GM20000 (cell line): ENCODE measurements around the gene CLN6.
A peak's percentile ranks its signal among the peaks of the same experiment; 100 is the strongest.
"Not testable (repeated sequence)": the region's sequence is repeated elsewhere in the genome, so short reads cannot be mapped to it uniquely, and the experiment has no call there.

ENCODE experiments used
- DNase-seq: peaks from one replicate; pipeline ENCODE4 v3.0.0; 2012; ENCODE audit warnings: low spot score
- TF ChIP-seq, protein P1 (sequence below): IDR thresholded peaks from 2 replicates; pipeline ENCODE4 v1.5.1; 2012; ENCODE audit warnings: mild to moderate bottlenecking, control low read depth; ENCODE audit errors: extremely low read depth, missing control alignments

The CLN6 gene

DNA sequence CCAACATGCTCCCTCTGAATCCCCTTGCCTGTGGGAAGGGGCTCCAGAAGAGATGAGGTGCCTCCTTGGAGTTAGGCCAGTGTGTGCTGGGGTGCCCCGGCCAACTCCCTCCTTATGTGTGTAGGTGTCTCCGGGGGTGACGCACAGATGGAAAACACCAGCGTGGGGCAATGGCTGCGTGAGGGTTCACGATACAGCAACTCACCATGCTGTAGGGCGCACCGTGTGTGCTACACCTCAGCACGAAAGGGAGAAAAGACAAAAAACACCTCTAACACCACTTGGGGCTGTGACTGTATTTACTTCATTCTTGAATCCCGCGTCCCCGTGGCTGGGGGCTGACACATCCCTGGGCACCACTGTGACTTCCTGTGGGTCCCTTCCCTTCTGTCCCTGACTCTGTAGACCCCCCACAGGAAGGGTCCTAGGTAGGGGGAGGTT is 22.8 kb downstream of the CLN6 start:
- TF ChIP-seq, protein P1, sequence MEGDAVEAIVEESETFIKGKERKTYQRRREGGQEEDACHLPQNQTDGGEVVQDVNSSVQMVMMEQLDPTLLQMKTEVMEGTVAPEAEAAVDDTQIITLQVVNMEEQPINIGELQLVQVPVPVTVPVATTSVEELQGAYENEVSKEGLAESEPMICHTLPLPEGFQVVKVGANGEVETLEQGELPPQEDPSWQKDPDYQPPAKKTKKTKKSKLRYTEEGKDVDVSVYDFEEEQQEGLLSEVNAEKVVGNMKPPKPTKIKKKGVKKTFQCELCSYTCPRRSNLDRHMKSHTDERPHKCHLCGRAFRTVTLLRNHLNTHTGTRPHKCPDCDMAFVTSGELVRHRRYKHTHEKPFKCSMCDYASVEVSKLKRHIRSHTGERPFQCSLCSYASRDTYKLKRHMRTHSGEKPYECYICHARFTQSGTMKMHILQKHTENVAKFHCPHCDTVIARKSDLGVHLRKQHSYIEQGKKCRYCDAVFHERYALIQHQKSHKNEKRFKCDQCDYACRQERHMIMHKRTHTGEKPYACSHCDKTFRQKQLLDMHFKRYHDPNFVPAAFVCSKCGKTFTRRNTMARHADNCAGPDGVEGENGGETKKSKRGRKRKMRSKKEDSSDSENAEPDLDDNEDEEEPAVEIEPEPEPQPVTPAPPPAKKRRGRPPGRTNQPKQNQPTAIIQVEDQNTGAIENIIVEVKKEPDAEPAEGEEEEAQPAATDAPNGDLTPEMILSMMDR, result no peak
- DNase-seq, result no peak

DNA sequence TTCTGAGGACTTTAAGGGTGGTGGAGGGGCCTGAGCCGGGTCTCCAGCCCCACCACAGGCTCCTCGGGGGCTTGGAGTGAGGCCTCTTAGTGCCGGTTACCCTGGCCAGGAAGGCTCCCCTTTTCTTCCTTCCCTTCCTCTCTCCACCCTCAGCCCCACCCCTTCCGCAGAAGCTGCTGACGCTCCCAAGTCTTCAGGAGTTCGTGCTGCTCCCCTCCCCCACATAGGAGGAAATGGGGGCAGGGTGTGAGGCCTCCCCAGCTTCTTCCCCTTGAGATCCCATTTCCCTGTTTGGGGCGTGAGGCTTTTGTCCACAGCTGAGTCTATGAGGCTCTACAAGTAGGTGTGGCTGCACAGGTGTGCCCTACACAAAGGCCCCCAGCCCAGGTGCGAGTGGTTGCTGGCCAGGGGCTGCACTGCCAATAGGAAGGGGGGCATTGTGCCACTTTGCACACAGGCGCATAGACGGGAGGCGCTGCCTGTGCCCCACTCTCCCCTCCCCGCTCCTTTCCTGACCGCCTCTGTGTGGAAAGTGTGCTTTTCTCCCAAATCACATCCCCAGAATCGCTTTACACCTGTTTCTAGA is 23.5 kb downstream of the CLN6 start:
- no peak for DNase-seq
- TF ChIP-seq, protein P1, result no peak

DNA sequence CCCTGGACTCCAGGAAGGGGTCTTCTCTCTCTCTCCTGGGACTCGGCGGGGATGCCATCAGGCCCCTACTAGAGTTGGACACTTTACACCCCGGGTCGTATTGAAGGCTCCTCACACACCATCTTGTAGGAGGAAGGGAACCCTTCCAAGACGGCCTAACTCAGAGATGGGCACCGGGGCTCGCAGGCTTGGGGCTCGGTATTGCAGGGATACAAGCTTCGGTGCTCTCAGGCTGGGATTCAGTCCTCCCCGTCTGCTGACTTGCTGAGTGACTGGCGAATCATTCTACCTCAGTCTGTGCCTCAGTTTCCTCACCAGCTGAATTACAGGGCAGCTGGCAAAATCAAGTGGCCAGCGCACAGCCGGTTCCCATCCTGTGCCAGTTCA is 24.0 kb downstream of the CLN6 start:
- no peak for DNase-seq
- TF ChIP-seq, protein P1, result no peak

DNA sequence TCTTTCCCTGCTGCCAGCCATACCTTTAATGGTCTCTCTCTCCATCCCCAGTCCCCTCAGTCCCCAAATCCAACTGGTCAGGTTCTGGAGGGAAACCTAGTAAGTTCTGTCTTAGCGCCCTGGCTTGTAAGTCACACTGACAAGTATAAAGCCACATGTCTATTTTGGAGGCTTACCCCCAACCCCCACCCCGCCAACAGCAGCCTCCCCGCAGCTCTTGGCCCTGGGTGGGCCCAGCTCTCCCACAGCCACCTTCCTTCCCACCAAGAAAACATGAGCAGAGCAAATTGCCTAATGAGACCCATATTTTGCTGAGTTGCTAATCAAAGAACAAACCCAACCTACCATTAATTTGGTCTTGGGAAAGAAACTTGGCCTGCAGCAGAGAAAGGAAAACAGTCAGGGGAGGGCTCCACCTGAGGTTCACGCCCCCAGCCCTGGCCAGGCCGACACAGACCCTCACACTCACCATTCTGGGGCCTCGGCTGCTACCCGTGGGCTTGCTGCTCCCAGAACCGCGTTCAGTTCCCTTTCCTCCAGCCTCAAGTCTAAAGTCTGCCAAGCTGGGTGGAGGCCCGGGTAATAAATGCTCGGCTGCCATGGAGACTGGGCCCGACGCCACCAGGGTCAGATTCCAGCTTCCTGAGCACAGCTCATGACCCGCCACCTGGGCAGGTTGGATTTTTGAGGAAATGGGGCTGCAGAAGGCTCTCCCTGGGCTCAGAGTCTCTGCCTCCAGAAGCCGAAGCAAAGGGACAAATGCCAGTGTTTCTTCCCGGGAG is 24.6 kb downstream of the CLN6 start, which contains the start of gene CALML4:
Gene CALML4 (minus strand): TSS at position 557 of the 782 bp plus-strand sequence. CDS start 85 bp downstream, at position 472.
- no peak for DNase-seq
- TF ChIP-seq, protein P1, result no peak

GRCh38 chr15:68204361-68204760 is 25.2 kb downstream of the CLN6 start:
- TF ChIP-seq, protein P1, result no peak

GRCh38 chr15:68203956-68204355 is 25.6 kb downstream of the CLN6 start:
- no peak for DNase-seq
- TF ChIP-seq, protein P1, result no peak

More at GRCh38 chr15:68204361-68204760, 25.2 kb downstream of the CLN6 start:
- no peak for DNase-seq

DNA sequence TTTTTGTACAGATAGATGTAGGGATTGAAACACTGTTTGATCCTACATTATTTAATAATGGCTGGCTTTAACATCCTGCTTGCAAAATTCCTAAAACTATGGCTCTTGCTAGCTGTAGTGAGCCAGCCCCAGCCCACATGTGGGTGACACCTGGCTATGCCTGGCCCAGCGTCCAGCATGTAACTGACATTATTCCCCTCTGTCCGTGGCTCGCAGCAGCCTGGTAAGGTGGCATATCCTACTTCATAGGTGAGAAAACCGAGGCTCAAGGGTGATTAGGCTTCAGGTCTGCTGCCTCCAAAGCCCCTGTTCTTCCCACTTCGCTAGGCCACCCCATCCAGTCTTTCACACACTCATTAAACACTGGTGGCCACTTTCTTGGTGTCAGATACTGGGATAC is 26.0 kb downstream of the CLN6 start:
- DNase-seq, result peak; percentile 5
- TF ChIP-seq, protein P1, result no peak

DNA sequence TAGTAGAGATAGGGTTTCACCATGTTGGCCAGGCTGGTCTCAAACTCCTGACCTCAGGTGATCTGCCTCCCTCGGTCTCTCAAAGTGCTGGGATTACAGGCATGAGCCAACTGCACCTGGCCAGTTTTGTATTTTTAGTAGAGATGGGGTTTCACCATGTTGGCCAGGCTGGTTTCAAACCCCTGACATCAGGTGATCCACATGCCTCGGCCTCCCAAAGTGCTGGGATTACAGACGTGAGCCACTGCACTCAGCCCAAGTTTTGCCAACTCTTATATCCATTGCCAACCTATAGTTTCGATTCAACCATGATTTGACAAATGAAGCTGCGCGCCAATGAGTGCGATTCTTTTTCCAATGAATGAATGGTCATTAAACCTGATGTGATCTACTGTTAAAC is 26.5 kb downstream of the CLN6 start:
- not testable (repeated sequence) for DNase-seq
